Measurements from ENCODE around the gene RELCH.
"Not testable (repeated sequence)": the region's sequence is repeated elsewhere in the genome, so short reads cannot be mapped to it uniquely, and the experiment has no call there.

RELCH gene

DNA sequence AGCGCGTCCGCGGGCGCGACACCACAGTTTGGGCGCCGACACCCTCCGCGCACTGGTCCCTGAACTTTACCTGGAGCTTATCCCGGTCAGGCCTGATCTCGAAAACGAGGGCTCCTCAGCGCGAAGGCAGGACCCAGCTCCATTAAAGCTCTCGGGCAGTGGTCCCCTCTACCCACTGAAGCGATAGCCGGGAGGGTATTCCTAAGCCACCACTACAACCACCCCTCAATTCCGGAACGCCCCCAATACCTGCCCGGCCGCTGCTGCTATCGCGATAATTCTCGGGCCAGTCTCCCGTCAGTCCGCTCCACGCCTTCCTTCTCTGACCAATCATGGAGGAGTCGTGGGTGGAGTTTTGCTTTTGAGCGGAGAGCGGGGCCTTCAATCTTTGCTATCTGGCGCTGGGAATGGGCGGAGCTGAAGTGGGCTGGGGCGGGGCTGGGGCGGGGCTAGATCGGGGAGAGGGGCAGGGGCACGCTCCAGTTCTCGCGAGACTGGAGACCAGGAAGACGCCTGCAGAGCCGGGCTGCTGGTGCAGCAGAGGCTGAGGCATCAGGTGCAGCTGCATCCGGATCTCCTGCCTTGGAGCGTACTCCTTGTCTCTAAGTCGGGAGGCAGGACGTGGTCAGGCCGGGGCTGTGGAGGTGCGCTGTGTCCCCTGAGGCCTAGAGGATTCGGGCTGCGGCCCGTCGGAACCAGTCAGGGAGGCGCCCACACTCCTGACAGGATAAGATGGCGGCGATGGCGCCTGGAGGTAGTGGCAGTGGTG is at the start of gene RELCH, which contains the start of gene PIGN:
Gene RELCH (plus strand): TSS at position 482 of the 769 bp plus-strand sequence. CDS start 251 bp downstream, at position 733.
Gene PIGN (minus strand): TSS at position 283 of the 769 bp plus-strand sequence. CDS start 25,703 bp downstream, outside the sequence.
- in situ Hi-C loops (cut with MboI; ENCODE audit: low pct_unique_long_range_greater_than_20kb, low sequenced_read_pairs), result loop anchor here (25.0 kb wide), 1 partner anchor 800 kb away; no protein-coding TSS in a partner anchor
- peak; percentile 97 for DNase-seq

DNA sequence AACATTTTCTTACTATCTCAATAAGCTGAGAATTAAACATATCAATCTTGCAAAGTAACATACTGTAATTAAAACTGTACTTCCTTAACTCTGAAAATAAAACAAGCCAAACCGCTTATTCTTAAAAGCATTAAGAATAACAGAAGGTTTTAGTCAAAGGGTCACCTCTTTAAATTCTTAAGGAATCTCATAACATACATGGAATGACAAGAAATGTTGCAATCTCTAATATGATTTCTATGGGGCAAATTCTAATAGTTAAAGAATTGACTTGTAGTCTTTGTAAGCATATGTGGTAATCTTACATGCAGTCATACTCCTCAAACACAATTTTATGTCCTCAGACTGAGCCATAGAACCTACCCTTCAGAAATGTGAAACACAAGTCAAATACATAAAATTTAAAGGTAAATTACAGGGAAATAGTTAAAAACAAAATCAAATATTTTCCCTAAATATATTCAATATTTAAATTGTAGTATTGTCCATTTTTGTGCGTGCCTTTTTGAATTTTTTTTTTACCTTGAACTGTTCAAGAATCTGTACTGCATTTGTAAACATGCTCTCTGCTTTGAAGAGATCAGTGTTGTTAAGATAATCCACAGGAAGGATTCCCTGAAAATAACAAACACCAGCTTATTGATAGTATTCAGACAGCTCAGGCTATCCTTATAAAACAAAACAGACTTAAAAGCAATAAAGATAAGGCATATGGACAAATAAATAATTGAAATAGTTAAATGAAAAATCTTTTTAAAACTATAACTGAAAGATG is 48.4 kb upstream of the RELCH start:
- no peak for DNase-seq
- in situ Hi-C loops (cut with MboI; ENCODE audit: low pct_unique_long_range_greater_than_20kb, low sequenced_read_pairs), result no loop called here

DNA sequence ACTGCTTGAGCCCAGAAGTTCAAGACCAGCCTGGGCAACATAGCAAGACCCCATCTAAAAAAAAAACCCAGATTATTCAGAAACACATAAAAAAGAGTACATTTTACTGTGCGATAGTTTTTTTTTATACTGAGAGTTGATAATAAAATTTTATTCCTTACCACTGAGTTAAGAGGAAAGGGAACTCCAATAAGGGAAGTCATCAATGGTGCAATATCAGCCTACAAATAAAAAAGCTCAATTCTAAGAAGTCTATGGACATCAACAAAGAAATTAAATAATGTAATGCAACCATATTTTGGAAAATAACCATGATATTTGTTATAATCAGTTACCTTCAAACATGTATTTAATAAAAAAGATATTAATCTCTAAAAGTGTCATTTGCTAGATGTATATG is 46.8 kb upstream of the RELCH start:
- no peak for DNase-seq
- in situ Hi-C loops (cut with MboI; ENCODE audit: low pct_unique_long_range_greater_than_20kb, low sequenced_read_pairs), result no loop called here

- DNase-seq, result no peak
- in situ Hi-C loops (cut with MboI; ENCODE audit: low pct_unique_long_range_greater_than_20kb, low sequenced_read_pairs), result no loop called here
These were observed 42.7 kb upstream of the RELCH start for GRCh38 chr18:62144338-62144737.

GRCh38 chr18:62151068-62151771 is 35.8 kb upstream of the RELCH start:
- DNase-seq, result no peak
- in situ Hi-C loops (cut with MboI; ENCODE audit: low pct_unique_long_range_greater_than_20kb, low sequenced_read_pairs), result no loop called here

- in situ Hi-C loops (cut with MboI; ENCODE audit: low pct_unique_long_range_greater_than_20kb, low sequenced_read_pairs), result no loop called here
- peak; percentile 55 for DNase-seq
These were observed 34.2 kb upstream of the RELCH start for GRCh38 chr18:62152844-62153243.

DNA sequence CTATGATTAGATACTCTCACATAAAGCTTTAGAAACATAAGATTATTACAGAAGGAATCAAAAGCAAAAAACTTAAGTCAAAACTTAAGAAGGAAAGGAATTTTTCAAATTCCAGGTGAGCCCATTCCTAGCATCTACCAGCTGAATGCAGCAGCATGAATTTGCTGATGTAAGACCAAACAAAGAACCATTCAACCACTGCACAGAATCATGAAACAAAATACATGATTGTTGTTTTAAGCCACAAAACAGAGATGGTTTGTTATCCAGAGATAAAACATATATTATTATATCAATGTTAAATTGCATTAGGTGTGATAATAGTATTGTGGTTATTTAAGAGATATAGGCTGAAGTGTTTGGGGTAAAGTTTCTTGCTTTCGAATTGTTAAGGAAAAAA is 29.2 kb upstream of the RELCH start:
- DNase-seq, result no peak
- in situ Hi-C loops (cut with MboI; ENCODE audit: low pct_unique_long_range_greater_than_20kb, low sequenced_read_pairs), result no loop called here

DNA sequence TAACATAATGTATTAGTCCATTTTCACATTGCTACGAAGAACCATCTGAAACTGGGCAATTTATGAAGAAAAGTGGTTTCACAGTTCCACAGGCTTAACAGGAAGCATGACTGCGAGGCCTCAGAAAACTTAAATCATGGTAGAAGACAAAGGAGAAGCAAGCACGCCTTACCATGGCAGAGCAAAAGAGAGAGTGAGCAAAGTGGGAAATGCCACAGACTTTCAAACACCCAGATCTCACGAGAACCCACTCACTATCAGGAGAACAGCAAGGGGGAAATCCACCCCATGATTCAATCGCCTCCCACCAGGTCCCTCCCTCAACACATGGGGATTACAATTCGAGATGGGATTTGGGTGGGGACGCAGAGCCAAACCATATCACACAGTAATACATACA is 22.7 kb upstream of the RELCH start:
- in situ Hi-C loops (cut with MboI; ENCODE audit: low pct_unique_long_range_greater_than_20kb, low sequenced_read_pairs), result no loop called here
- DNase-seq, result no peak

DNA sequence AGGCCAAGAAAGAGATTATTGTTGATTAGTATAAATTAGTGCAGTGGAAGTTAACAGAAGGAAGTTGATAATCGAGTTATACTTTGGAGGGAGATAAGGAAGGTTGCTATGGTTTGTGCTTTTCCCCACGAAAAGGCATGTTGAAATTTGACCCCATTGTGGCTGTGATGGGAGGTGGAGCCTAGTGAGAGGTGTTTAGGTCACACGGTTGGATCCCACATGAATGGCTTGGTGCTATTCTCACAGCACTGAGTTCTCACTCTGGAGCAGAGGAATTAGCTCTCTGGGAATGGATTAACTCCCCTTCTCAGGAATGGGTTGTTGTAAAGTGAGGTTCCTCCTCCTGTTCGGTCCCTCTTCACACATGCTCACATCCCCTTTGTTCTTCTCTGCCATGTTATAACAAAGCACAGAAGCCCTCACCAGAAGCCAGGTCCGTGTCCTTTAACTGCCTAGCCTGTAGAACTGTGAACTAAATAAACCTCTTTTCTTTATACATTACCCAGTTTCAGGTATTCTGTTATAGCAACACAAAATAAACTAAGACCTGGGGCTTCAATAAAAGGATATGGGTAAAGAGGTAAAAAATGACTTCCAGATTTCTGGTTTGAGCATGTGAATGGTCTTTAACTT is 22.1 kb upstream of the RELCH start:
- in situ Hi-C loops (cut with MboI; ENCODE audit: low pct_unique_long_range_greater_than_20kb, low sequenced_read_pairs), result no loop called here
- DNase-seq, result no peak

DNA sequence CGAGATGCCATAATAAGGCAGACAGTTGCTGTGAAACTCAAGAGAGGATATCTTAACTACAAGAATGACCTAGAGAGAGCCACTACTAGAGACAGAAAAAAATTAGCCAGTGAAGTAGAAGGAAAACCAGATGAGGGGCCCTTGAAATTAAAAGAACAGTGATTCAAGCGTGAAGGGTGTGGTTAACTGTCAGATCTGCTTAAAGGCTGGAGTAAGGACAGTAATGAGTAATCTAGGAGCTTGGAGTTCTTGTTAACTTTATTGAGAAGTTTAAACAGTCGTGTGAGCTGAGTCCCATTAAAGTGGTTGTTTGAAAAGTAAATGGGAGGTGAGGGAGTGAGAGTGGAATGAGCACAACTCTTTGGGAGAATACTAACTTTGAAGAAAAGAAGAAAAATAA is 21.5 kb upstream of the RELCH start:
- in situ Hi-C loops (cut with MboI; ENCODE audit: low pct_unique_long_range_greater_than_20kb, low sequenced_read_pairs), result no loop called here
- DNase-seq, result no peak

DNA sequence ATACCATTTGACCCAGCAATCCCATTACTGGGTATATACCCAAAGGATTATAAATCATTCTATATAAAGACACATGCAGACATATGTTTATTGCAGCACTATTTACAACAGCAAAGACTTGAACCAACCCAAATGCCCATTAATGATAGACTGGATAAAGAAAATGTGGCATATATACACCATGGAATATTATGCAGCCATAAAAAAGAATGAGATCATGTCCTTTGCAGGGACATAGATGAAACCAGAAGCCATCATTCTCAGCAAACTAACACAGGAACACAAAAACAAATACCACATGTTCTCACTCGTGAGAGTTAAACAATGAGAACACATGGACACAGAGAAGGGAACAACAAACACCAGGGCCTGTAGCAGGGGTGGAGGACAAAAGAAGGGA is 20.5 kb upstream of the RELCH start:
- not testable (repeated sequence) for DNase-seq

DNA sequence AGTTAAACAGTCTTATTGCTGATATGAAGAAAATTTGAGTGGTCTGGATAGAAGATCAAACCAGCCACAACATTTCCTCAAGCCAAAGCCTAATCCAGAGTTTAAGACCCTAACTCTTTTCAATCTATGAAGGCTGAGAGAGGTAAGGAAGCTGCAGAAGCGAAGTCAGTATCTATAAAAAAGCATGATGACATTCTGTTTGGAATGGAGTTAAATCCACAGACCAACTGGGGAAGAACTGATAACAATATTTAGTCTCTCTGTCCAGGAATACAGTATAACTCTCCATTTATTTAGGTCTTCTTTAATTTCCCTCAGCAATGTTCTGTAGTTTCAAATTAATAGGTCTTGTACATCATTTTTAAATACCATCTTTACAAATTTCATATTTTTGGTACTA is 16.2 kb upstream of the RELCH start:
- in situ Hi-C loops (cut with MboI; ENCODE audit: low pct_unique_long_range_greater_than_20kb, low sequenced_read_pairs), result no loop called here

More for the DNA sequence above, 20.5 kb upstream of the RELCH start:
- in situ Hi-C loops (cut with MboI; ENCODE audit: low pct_unique_long_range_greater_than_20kb, low sequenced_read_pairs), result not testable (repeated sequence)

DNA sequence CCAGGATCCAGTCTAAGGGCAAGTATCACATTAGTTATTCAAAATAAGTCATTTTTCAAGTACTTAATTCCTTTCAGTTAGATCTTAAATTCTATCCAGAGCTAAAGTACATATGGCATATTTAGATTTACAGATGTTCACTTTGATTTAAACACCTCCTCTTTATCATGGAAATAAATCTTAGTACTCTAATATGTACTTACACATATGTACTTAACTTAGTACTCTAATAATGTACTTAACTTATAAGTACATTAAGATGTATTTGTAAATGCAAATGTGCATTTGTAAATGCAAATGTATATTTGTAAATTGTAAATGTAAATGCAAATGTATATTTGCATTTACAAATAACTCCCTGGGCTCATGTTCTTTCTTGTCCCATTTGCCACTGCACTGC is 14.8 kb upstream of the RELCH start:
- no peak for DNase-seq
- in situ Hi-C loops (cut with MboI; ENCODE audit: low pct_unique_long_range_greater_than_20kb, low sequenced_read_pairs), result no loop called here

More for the DNA sequence above, 16.2 kb upstream of the RELCH start:
- no peak for DNase-seq

- DNase-seq, result no peak
- in situ Hi-C loops (cut with MboI; ENCODE audit: low pct_unique_long_range_greater_than_20kb, low sequenced_read_pairs), result loop anchor here (25.0 kb wide), 1 partner anchor 812 kb away; no protein-coding TSS in a partner anchor
These were observed 11.5 kb upstream of the RELCH start for GRCh38 chr18:62175521-62175920.

GRCh38 chr18:62177271-62177670 is 9.8 kb upstream of the RELCH start:
- DNase-seq, result no peak
- in situ Hi-C loops (cut with MboI; ENCODE audit: low pct_unique_long_range_greater_than_20kb, low sequenced_read_pairs), result loop anchor here (25.0 kb wide), 1 partner anchor 810 kb away; no protein-coding TSS in a partner anchor

GRCh38 chr18:62179213-62179612 is 7.8 kb upstream of the RELCH start:
- DNase-seq, result no peak
- in situ Hi-C loops (cut with MboI; ENCODE audit: low pct_unique_long_range_greater_than_20kb, low sequenced_read_pairs), result loop anchor here (25.0 kb wide), 1 partner anchor 808 kb away; no protein-coding TSS in a partner anchor

- DNase-seq, result no peak
- in situ Hi-C loops (cut with MboI; ENCODE audit: low pct_unique_long_range_greater_than_20kb, low sequenced_read_pairs), result loop anchor here (25.0 kb wide), 1 partner anchor 805 kb away; no protein-coding TSS in a partner anchor
These were observed 4.8 kb upstream of the RELCH start for GRCh38 chr18:62182220-62182619.

- in situ Hi-C loops (cut with MboI; ENCODE audit: low pct_unique_long_range_greater_than_20kb, low sequenced_read_pairs), result loop anchor here (25.0 kb wide), 1 partner anchor 804 kb away; no protein-coding TSS in a partner anchor
- DNase-seq, result peak; percentile 72
These were observed 3.4 kb upstream of the RELCH start for GRCh38 chr18:62183578-62184195.

GRCh38 chr18:62186499-62186773 is 619 bp upstream of the RELCH start:
- in situ Hi-C loops (cut with MboI; ENCODE audit: low pct_unique_long_range_greater_than_20kb, low sequenced_read_pairs), result loop anchor here (25.0 kb wide), 1 partner anchor 801 kb away; no protein-coding TSS in a partner anchor
- no peak for DNase-seq

Measured in KBM-7 (cell line).